RWPE2 (cell line): ENCODE measurements around the gene XBP1.
"Not testable (repeated sequence)": the region's sequence is repeated elsewhere in the genome, so short reads cannot be mapped to it uniquely, and the experiment has no call there.

Source experiments
- ATAC-seq: fragments of 200-7000 bp; cut with Tn5 transposase; 3 replicates; pipeline ENCODE4 v1.9.1; 2021; ENCODE audit warnings: low read depth
- DNase-seq: peaks from one replicate; pipeline ENCODE4 v3.0.0-alpha.2; 2020; ENCODE audit warnings: low spot score
- H3K27ac ChIP-seq: fragments of 450-650 bp; 2 replicates; pipeline ENCODE4 v1.5.1; 2017; ENCODE audit warnings: mild to moderate bottlenecking; ENCODE audit not compliant: poor library complexity, severe bottlenecking
- H3K27me3 ChIP-seq: fragments of 250-450 bp; sonication (Bioruptor Pico); 2 replicates; pipeline ENCODE4 v1.5.1; 2021; ENCODE audit warnings: mild to moderate bottlenecking, moderate library complexity; ENCODE audit not compliant: insufficient read depth, poor library complexity, severe bottlenecking
- H3K36me3 ChIP-seq: fragments of 250-450 bp; sonication (Bioruptor Pico); 2 replicates; pipeline ENCODE4 v1.5.1; 2020; ENCODE audit warnings: low read depth, mild to moderate bottlenecking, moderate library complexity
- H3K4me1 ChIP-seq: fragments of 250-450 bp; sonication (Bioruptor Pico); 2 replicates; pipeline ENCODE4 v1.5.1; 2021; ENCODE audit warnings: mild to moderate bottlenecking, moderate library complexity; ENCODE audit not compliant: insufficient read depth, poor library complexity, severe bottlenecking
- H3K4me3 ChIP-seq: fragments of 250-450 bp; sonication (Bioruptor Pico); 2 replicates; pipeline ENCODE4 v1.5.1; 2021; ENCODE audit warnings: mild to moderate bottlenecking, moderate library complexity; ENCODE audit not compliant: severe bottlenecking
- H3K9me3 ChIP-seq: fragments of 250-450 bp; sonication (Bioruptor Pico); 2 replicates; pipeline ENCODE4 v1.5.1; 2021; ENCODE audit warnings: mild to moderate bottlenecking, moderate library complexity; ENCODE audit not compliant: severe bottlenecking
- CTCF ChIP-seq: fragments of 450-650 bp; IDR thresholded peaks from one replicate; pipeline ENCODE4 v1.5.1; 2017; ENCODE audit warnings: mild to moderate bottlenecking, moderate library complexity; ENCODE audit not compliant: poor library complexity, severe bottlenecking

XBP1 gene

GRCh38 chr22:28761449-28761755 is 39.0 kb downstream of the XBP1 start:
- no peak overlapping the region for H3K4me3 ChIP-seq
- TF ChIP-seq CTCF = no peak
- no peaks in the 10 kb centered on the region for H3K4me1 ChIP-seq
- no peaks in the 10 kb centered on the region for H3K9me3 ChIP-seq
- H3K27ac ChIP-seq = no peak overlapping the region
- ATAC-seq (no peak), DNase-seq (no peak)
- H3K36me3 ChIP-seq = no peaks in the 10 kb centered on the region
- no peaks in the 10 kb centered on the region for H3K27me3 ChIP-seq

DNA sequence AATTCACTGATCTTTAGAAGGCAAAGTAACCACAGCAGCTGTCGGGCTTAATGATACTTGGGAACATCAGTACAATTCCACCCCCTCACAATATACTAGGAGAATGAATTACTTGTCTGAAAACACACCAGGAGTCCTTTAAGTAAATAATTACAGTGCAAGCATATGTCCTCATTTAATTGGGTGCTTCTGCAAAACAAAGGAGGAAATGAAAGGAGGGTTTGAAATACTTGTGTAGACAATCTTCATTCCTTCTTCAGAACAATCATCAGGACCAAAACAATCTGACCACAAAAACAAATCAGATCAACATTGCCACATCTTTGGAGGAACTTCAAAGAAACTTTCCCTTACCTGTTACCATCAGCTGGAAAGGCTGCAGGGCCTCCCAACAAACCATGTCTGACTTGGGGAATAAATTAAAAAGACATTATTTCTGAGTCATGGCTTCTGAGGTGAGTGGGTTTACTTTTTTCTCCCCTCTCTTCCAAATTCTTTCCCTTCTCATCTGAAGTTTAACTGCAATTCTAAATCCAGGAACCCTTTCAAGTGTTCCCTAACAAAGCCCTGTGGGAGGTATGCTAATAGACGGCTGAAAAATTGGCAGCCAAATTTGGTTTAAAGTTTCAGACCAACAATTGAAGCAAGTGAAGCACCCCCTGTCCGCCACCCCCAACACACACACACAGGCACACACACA is 40.4 kb downstream of the XBP1 start:
- H3K4me3 ChIP-seq = no peak overlapping the region

DNA sequence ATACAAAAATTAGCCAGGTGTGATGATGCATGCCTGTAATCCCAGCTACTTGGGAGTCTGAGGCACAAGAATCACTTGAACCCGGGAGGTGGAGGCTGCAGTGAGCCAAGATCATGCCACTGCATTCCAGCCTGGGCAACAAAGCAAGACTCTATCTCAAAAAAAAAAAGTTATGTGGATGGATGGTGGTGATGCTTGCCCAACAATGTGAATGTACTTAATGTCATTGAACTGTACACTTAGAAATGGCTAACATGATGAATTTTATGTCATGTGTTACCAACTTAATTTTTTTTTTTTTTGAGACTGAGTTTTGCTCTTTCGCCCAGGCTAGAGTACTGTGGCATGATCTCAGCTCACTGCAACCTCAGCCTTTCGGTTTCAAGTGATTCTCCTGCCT is 45.9 kb downstream of the XBP1 start:
- DNase-seq, H3K4me3 ChIP-seq, H3K27me3 ChIP-seq, H3K9me3 ChIP-seq, H3K4me1 ChIP-seq, H3K27ac ChIP-seq, H3K36me3 ChIP-seq, ATAC-seq: not testable (repeated sequence)

More for the DNA sequence above, 40.4 kb downstream of the XBP1 start:
- no peaks in the 10 kb centered on the region for H3K27me3 ChIP-seq
- no peaks in the 10 kb centered on the region for H3K4me1 ChIP-seq
- ATAC-seq (no peak), DNase-seq (no peak)
- H3K36me3 ChIP-seq = no peaks in the 10 kb centered on the region
- TF ChIP-seq CTCF = no peak
- H3K9me3 ChIP-seq = no peaks in the 10 kb centered on the region
- no peak overlapping the region for H3K27ac ChIP-seq

DNA sequence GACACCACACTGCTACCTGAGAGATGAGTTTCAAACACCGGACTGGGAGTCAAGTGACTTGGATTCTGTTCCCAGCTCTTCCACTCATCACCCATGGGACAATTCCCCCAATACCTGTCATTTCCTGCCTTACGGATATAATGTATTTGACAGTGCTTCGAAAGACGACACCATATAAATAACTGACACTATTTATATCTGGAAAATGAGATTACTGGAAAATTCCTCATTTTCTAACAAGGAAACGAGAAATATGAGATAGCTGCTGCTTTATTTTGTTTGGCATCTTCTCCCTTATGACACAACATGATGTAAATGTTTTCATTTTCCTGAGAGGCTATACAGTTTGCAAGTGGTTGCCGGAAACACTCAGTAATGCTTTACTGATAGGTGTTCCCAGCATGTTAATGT is 49.9 kb downstream of the XBP1 start:
- H3K27ac ChIP-seq = peak overlapping the region; percentile 28
- peaks cover 21% of the 10 kb centered on the region for H3K36me3 ChIP-seq
- DNase-seq (no peak), ATAC-seq (peak; percentile 38; the same call in 1 of the 3 replicates)
- TF ChIP-seq CTCF = no peak
- no peaks in the 10 kb centered on the region for H3K9me3 ChIP-seq
- no peaks in the 10 kb centered on the region for H3K4me1 ChIP-seq
- H3K4me3 ChIP-seq = no peak overlapping the region
- H3K27me3 ChIP-seq = no peaks in the 10 kb centered on the region
